ENCODE results near the gene NR0B2. TPM values are rescaled to one million over a fixed set of nuclear protein-coding genes. Genes with fewer than 3 reads are reported as not detected.

NR0B2 gene
- total RNA-seq, 1 experiment from 2014 or later: not detected

DNA sequence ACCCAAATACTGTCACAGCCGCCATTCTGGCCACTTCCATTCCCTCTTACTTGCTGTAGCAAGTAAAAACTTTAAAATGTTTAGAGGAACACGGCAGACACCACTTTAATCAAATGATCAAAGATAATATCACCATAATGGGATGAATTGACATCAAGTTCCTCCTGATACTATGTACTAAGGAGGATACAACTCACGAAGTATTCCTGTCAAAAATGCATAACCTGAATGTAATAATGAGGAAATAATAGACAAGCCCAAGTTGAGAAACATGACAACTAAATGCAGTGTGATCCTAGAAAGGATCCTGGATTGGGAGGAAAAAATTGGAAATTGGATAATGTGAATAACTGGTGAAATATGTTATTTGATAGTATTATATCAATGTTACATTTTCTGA, 42.5 kb upstream of the NR0B2 start:
- no peaks in the 10 kb centered on the region for H4K20me1 ChIP-seq (ENCODE audit: low read length)
- TF ChIP-seq EZH2 (IDR thresholded peaks at IDR 0.05; ENCODE audit: low read length, unreplicated experiment): no peak
- TF ChIP-seq CTCF (conservative IDR thresholded peaks at IDR 0.05; ENCODE audit: low read depth, low read length): no peak
- no peak for TF ChIP-seq EZH2phosphoT487 (IDR thresholded peaks at IDR 0.05; ENCODE audit: borderline replicate concordance, low read length)
- H2AFZ ChIP-seq (ENCODE audit: low read length): no peak overlapping the region
- no peak for DNase-seq
- H3K79me2 ChIP-seq (ENCODE audit: low read length): peaks cover 25% of the 10 kb centered on the region
- no peaks in the 10 kb centered on the region for H3F3A ChIP-seq (ENCODE audit: low read length, unreplicated experiment)
- no peak overlapping the region for H3K27ac ChIP-seq (ENCODE audit: low read length)
- H3K4me1 ChIP-seq (ENCODE audit: insufficient read depth, low read length): peaks cover 13% of the 10 kb centered on the region
- intact Hi-C loops (cut with micrococcal nuclease): no loop called here
- no peak overlapping the region for H3K4me2 ChIP-seq (ENCODE audit: low read length)
- H3K9ac ChIP-seq (ENCODE audit: low read length): no peak overlapping the region
- no TSS peak for BruUV-seq (replicated peaks)
- peaks cover 4% of the 10 kb centered on the region; the same call in 1 of the 2 replicates for H3K36me3 ChIP-seq (ENCODE audit: low read depth, low read length)
- POLR2A ChIA-PET (ENCODE audit: unreplicated experiment): no interaction called here
- no peaks in the 10 kb centered on the region for H3K9me2 ChIP-seq (replicated peaks; ENCODE audit: low read length)
- CTCF ChIA-PET: no interaction called here
- H3K4me3 ChIP-seq (ENCODE audit: low read length): no peak overlapping the region
- no peaks in the 10 kb centered on the region for H3K27me3 ChIP-seq (ENCODE audit: low read length)
- no peak for ATAC-seq
- H3K9me3 ChIP-seq (ENCODE audit: low read length): no peaks in the 10 kb centered on the region

- Histone ChIP-seq H3K4me3 (ENCODE audit: low read length) (no peak overlapping the region), H3F3A (ENCODE audit: low read length, unreplicated experiment) (no peaks in the 10 kb centered on the region), H3K4me2 (ENCODE audit: low read length) (no peak overlapping the region), H3K9me3 (ENCODE audit: low read length) (no peaks in the 10 kb centered on the region), H2AFZ (ENCODE audit: low read length) (no peak overlapping the region), H3K36me3 (ENCODE audit: low read depth, low read length) (peaks cover 4% of the 10 kb centered on the region; the same call in 1 of the 2 replicates), H3K4me1 (ENCODE audit: insufficient read depth, low read length) (peaks cover 10% of the 10 kb centered on the region; the same call in 1 of the 2 replicates), H4K20me1 (ENCODE audit: low read length) (no peaks in the 10 kb centered on the region), H3K79me2 (ENCODE audit: low read length) (peaks cover 3% of the 10 kb centered on the region), H3K9me2 (replicated peaks; ENCODE audit: low read length) (no peaks in the 10 kb centered on the region), H3K27ac (ENCODE audit: low read length) (no peak overlapping the region), H3K27me3 (ENCODE audit: low read length) (no peaks in the 10 kb centered on the region), H3K9ac (ENCODE audit: low read length) (no peak overlapping the region)
- TF ChIP-seq CTCF (conservative IDR thresholded peaks at IDR 0.05; ENCODE audit: low read depth, low read length) (no peak), EZH2phosphoT487 (IDR thresholded peaks at IDR 0.05; ENCODE audit: borderline replicate concordance, low read length) (no peak), EZH2 (IDR thresholded peaks at IDR 0.05; ENCODE audit: low read length, unreplicated experiment) (no peak)
- BruUV-seq (replicated peaks): no TSS peak
- intact Hi-C loops (cut with micrococcal nuclease): no loop called here
- ATAC-seq: no peak
- ChIA-PET CTCF (no interaction called here), POLR2A (ENCODE audit: unreplicated experiment) (no interaction called here)
- no peak for DNase-seq
Measured at GRCh38 chr1:26953374-26953773, 39.6 kb upstream of the NR0B2 start.

DNA sequence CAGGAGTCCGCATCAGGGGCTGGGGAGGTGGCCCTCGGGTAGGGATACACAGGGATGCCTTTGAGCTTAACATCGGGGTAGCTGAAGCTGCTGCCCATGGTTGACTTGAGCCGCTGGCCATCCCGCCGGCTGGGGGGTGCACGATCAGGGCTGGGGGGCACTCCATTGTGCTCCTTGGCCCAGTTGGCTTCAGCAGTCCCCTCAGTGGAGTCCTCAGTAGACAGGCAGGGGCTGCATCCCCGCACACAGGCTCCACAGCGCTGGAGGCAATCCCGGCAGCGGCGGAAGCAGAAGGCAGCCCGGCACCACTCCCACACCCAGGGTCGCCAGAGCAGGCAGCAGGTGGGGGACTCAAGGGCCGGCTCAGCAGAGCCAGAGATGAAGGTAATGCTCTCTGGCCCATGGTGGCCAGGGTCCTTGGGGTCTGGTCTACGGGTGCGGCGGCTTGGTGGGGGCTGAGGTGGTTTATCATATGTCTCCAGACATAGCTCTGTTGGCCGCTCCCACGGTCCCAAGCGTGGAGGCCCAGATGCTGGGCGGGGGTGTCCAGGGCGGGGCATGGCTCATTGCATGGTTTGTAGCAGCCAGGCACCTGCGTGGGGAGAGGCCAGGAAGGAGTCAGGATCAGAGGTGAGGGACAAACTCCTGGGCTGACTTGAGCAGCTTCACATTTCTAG, 38.2 kb upstream of the NR0B2 start:
- H3F3A ChIP-seq (ENCODE audit: low read length, unreplicated experiment): no peaks in the 10 kb centered on the region
- no peak overlapping the region for H2AFZ ChIP-seq (ENCODE audit: low read length)
- no peaks in the 10 kb centered on the region for H3K9me3 ChIP-seq (ENCODE audit: low read length)
- H3K9me2 ChIP-seq (replicated peaks; ENCODE audit: low read length): no peaks in the 10 kb centered on the region
- ChIA-PET POLR2A (ENCODE audit: unreplicated experiment) (no interaction called here), CTCF (no interaction called here)
- no peak for ATAC-seq
- H3K79me2 ChIP-seq (ENCODE audit: low read length): no peaks in the 10 kb centered on the region
- no peak overlapping the region for H3K9ac ChIP-seq (ENCODE audit: low read length)
- H3K4me3 ChIP-seq (ENCODE audit: low read length): no peak overlapping the region
- no peaks in the 10 kb centered on the region for H3K27me3 ChIP-seq (ENCODE audit: low read length)
- BruUV-seq (replicated peaks): no TSS peak
- peaks cover 10% of the 10 kb centered on the region; the same call in 1 of the 2 replicates for H3K4me1 ChIP-seq (ENCODE audit: insufficient read depth, low read length)
- no peak overlapping the region for H3K27ac ChIP-seq (ENCODE audit: low read length)
- peaks cover 6% of the 10 kb centered on the region; the same call in 1 of the 2 replicates for H3K36me3 ChIP-seq (ENCODE audit: low read depth, low read length)
- TF ChIP-seq EZH2phosphoT487 (IDR thresholded peaks at IDR 0.05; ENCODE audit: borderline replicate concordance, low read length): no peak
- no peak for TF ChIP-seq CTCF (conservative IDR thresholded peaks at IDR 0.05; ENCODE audit: low read depth, low read length)
- TF ChIP-seq EZH2 (IDR thresholded peaks at IDR 0.05; ENCODE audit: low read length, unreplicated experiment): no peak
- no peak overlapping the region for H3K4me2 ChIP-seq (ENCODE audit: low read length)
- intact Hi-C loops (cut with micrococcal nuclease): no loop called here
- no peak for DNase-seq
- no peaks in the 10 kb centered on the region for H4K20me1 ChIP-seq (ENCODE audit: low read length)
